Activated T-cell treated with anti-CD3 and anti-CD28 coated beads, Interleukin-2, amount 50 U/mL, for 4 hours (primary cell): ENCODE data around the gene SMAD9. TPM values are rescaled to one million over a fixed set of nuclear protein-coding genes. Genes with fewer than 3 reads are reported as not detected.
"Not testable (repeated sequence)": the region's sequence is repeated elsewhere in the genome, so short reads cannot be mapped to it uniquely, and the experiment has no call there.

Experiments used
- ATAC-seq, 2 donors: fragments of 200-7000 bp; cut with Tn5 transposase; one replicate each; pipeline ENCODE4 v1.10.0; 2021
- DNase-seq: peaks from one replicate; pipeline ENCODE4 v3.0.0-alpha.2; 2020
- H3K27me3 Mint-ChIP-seq: one replicate; pipeline ENCODE4 v1.8.0; 2021; ENCODE audit warnings: low read depth, mixed read lengths
- H3K36me3 Mint-ChIP-seq: one replicate; pipeline ENCODE4 v1.8.0; 2022; ENCODE audit warnings: mixed read lengths; ENCODE audit not compliant: insufficient read depth
- H3K4me1 Mint-ChIP-seq: one replicate; pipeline ENCODE4 v1.8.0; 2021; ENCODE audit warnings: low read depth, mixed read lengths
- H3K4me3 Mint-ChIP-seq: one replicate; pipeline ENCODE4 v1.8.0; 2021; ENCODE audit warnings: mild to moderate bottlenecking, moderate library complexity, mixed read lengths
- H3K9me3 Mint-ChIP-seq: one replicate; pipeline ENCODE4 v1.8.0; 2021; ENCODE audit warnings: mixed read lengths
- total RNA-seq, 3 donors: library from RNA; stranded (reverse); gene quantifications; one replicate each; pipeline ENCODE4 v1.2.1, GENCODE V29; 2021

The SMAD9 gene
- total RNA-seq, 3 donors from 2014 or later, result not detected

- DNase-seq (no peak), ATAC-seq (no peak)
- Mint-ChIP-seq H3K9me3 (no peaks in the 10 kb centered on the region), H3K4me3 (no peak overlapping the region), H3K36me3 (no peaks in the 10 kb centered on the region), H3K27me3 (peaks cover 13% of the 10 kb centered on the region), H3K4me1 (no peaks in the 10 kb centered on the region)
These were observed 28.3 kb downstream of the SMAD9 start for GRCh38 chr13:36891752-36892151.

- H3K4me1 Mint-ChIP-seq, result no peaks in the 10 kb centered on the region
- no peaks in the 10 kb centered on the region for H3K36me3 Mint-ChIP-seq
- DNase-seq, result no peak
- H3K9me3 Mint-ChIP-seq, result no peaks in the 10 kb centered on the region
- no peak overlapping the region for H3K4me3 Mint-ChIP-seq
- ATAC-seq, result no peak
- peaks cover 11% of the 10 kb centered on the region for H3K27me3 Mint-ChIP-seq
These were observed 31.4 kb downstream of the SMAD9 start for GRCh38 chr13:36888645-36889044.

- Mint-ChIP-seq H3K4me1 (no peaks in the 10 kb centered on the region), H3K4me3 (no peak overlapping the region), H3K36me3 (no peaks in the 10 kb centered on the region), H3K27me3 (peaks cover 11% of the 10 kb centered on the region), H3K9me3 (no peaks in the 10 kb centered on the region)
- no peak for ATAC-seq
- no peak for DNase-seq
These were observed 32.1 kb downstream of the SMAD9 start for GRCh38 chr13:36887758-36888521.

DNA sequence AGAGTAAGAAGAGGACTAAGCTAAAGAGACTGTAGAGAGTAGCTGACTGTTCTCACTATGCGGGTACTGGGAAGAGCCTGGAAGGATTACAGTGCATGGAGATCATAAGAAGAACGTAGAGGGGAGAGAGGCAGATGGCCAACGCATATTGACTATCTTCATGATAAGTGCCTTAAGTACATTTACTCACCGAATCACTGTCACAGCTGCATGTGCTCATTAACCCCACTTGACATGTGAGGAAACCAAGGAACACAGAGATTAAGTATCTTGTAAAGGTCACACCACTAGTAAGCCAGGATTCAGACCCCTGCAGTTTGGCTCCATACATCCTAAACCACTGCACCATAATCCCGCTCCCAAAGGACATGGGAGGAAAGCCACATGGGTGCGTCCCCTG lies 34.1 kb downstream of the SMAD9 start:
- H3K36me3 Mint-ChIP-seq, result no peaks in the 10 kb centered on the region
- no peaks in the 10 kb centered on the region for H3K4me1 Mint-ChIP-seq
- H3K27me3 Mint-ChIP-seq, result peaks cover 11% of the 10 kb centered on the region
- DNase-seq, result no peak
- no peak for ATAC-seq
- H3K4me3 Mint-ChIP-seq, result no peak overlapping the region
- H3K9me3 Mint-ChIP-seq, result no peaks in the 10 kb centered on the region

DNA sequence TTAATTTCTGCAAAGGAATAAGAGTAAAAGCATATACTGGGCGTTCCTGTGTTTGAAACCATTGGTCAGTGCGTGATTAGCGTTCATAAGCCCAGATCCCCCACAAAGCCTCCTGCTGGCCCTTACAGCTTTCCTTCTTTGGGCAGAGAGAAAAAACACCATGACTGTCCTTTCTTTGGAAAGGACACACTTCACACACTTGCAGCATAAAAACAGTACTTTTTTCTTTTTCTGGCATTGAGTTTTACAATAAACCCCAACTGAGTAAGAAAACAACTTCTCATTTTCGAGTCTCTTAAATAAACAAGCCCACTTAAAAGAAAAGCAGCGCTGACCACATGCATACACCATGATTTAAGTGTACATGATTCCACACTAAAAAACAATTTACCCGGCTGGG lies 35.8 kb downstream of the SMAD9 start:
- Mint-ChIP-seq H3K27me3 (peaks cover 11% of the 10 kb centered on the region), H3K36me3 (no peaks in the 10 kb centered on the region), H3K4me3 (no peak overlapping the region), H3K9me3 (no peaks in the 10 kb centered on the region), H3K4me1 (no peaks in the 10 kb centered on the region)
- DNase-seq, result no peak
- ATAC-seq, result no peak

DNA sequence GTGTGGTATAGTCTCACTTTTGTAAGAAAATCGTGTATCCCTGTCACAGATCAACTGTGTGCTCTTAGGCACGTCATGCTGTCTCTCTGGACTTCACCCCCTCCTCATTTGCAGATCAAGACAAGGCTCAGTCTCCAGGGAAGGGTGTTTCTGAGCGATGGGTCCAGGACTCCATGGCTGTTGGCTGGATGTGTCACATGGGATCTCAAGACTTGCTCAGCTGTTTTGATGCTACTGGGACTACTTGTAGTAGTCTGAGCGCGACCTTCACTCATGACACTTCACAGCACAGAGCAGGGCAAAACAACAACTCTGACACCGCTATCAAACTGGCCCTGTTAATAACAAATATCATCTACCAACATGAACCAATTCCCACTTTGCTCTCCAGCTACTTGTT lies 36.2 kb downstream of the SMAD9 start:
- Mint-ChIP-seq H3K4me1 (no peaks in the 10 kb centered on the region), H3K27me3 (peaks cover 14% of the 10 kb centered on the region)

DNA sequence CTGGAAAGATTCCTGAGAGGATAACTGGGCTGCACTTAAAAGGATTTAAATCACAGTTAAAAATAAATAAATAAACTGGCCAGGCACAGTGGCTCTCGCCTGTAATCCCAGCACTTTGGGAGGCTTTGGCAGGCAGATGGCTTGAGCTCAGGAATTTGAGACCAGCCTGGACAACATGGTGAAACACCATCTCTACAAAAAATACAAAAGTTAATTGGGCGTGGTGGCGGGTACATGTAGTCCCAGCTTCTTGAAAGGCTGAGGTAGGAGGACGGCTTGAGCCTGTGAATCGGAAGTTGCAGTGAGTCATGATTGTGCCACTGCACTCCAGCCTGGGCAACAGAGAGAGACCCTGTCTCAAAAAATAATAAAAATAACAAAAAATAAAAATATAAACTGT lies 36.6 kb downstream of the SMAD9 start:
- DNase-seq, H3K36me3 Mint-ChIP-seq, ATAC-seq, H3K9me3 Mint-ChIP-seq, H3K4me1 Mint-ChIP-seq, H3K4me3 Mint-ChIP-seq: not testable (repeated sequence)
- H3K27me3 Mint-ChIP-seq, result peaks cover 14% of the 10 kb centered on the region

More for the DNA sequence above, 36.2 kb downstream of the SMAD9 start:
- DNase-seq (no peak), ATAC-seq (no peak)
- no peak overlapping the region for H3K4me3 Mint-ChIP-seq
- no peaks in the 10 kb centered on the region for H3K36me3 Mint-ChIP-seq
- H3K9me3 Mint-ChIP-seq, result no peaks in the 10 kb centered on the region

- no peak for ATAC-seq
- Mint-ChIP-seq H3K4me3 (no peak overlapping the region), H3K27me3 (peaks cover 14% of the 10 kb centered on the region), H3K9me3 (no peaks in the 10 kb centered on the region), H3K4me1 (no peaks in the 10 kb centered on the region), H3K36me3 (no peaks in the 10 kb centered on the region)
- DNase-seq, result no peak
These were observed 37.1 kb downstream of the SMAD9 start for GRCh38 chr13:36882829-36883390.

GRCh38 chr13:36880961-36881360 lies 39.1 kb downstream of the SMAD9 start:
- DNase-seq, result no peak
- no peaks in the 10 kb centered on the region for H3K4me1 Mint-ChIP-seq
- no peak for ATAC-seq

GRCh38 chr13:36879218-36879938 lies 40.7 kb downstream of the SMAD9 start:
- no peak for DNase-seq
- Mint-ChIP-seq H3K36me3 (no peaks in the 10 kb centered on the region), H3K9me3 (no peaks in the 10 kb centered on the region), H3K4me1 (no peaks in the 10 kb centered on the region), H3K27me3 (peaks cover 7% of the 10 kb centered on the region), H3K4me3 (no peak overlapping the region)
- ATAC-seq, result no peak

More at GRCh38 chr13:36880961-36881360, 39.1 kb downstream of the SMAD9 start:
- H3K9me3 Mint-ChIP-seq, result no peaks in the 10 kb centered on the region
- peaks cover 8% of the 10 kb centered on the region for H3K27me3 Mint-ChIP-seq
- no peaks in the 10 kb centered on the region for H3K36me3 Mint-ChIP-seq
- H3K4me3 Mint-ChIP-seq, result no peak overlapping the region

DNA sequence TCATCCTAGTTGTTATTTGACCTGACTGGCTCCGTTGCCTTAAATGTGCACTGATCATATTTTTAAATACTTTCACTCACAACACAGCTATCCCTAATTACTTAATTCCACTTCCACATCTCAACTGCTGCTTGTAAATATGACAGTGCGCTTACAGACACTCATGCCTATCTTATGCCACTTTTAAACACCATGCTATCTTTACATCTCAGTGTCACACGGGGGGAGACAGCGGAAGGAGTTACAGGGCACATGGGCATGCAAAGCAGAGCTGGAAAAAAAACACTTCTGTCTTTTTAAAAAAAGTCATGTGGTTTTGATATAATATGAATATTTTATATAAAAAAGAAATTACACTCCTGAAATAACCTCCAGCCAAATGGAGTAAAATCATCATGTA lies 44.1 kb downstream of the SMAD9 start:
- Mint-ChIP-seq H3K4me1 (no peaks in the 10 kb centered on the region), H3K4me3 (no peak overlapping the region), H3K9me3 (no peaks in the 10 kb centered on the region), H3K36me3 (no peaks in the 10 kb centered on the region), H3K27me3 (peaks cover 8% of the 10 kb centered on the region)
- no peak for ATAC-seq
- DNase-seq, result no peak

DNA sequence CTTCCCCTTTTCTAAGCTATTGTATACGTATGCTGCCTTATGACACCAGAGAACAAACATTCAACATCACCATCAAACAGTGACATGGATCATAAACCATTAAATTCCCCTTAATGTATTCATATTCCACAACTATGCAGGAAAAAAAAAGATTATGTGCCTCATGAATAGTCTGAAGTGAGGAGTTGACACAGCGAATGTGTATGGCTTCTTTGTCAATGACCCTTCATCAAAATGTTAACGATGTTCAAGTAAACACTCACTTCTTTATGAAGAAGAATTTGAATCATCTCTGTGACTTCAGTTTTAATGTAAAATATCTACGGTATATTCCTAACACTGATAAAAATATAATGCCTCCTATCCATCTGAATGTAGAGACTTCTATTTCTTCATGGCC lies 44.6 kb downstream of the SMAD9 start:
- Mint-ChIP-seq H3K27me3 (peaks cover 8% of the 10 kb centered on the region), H3K4me1 (no peaks in the 10 kb centered on the region), H3K9me3 (no peaks in the 10 kb centered on the region), H3K4me3 (no peak overlapping the region), H3K36me3 (no peaks in the 10 kb centered on the region)
- ATAC-seq (no peak), DNase-seq (no peak)

GRCh38 chr13:36872621-36873020 lies 47.4 kb downstream of the SMAD9 start:
- H3K36me3 Mint-ChIP-seq, result no peaks in the 10 kb centered on the region
- DNase-seq, result no peak
- ATAC-seq, result no peak
- H3K9me3 Mint-ChIP-seq, result no peaks in the 10 kb centered on the region
- no peaks in the 10 kb centered on the region for H3K4me1 Mint-ChIP-seq
- peaks cover 11% of the 10 kb centered on the region for H3K27me3 Mint-ChIP-seq
- H3K4me3 Mint-ChIP-seq, result no peak overlapping the region

DNA sequence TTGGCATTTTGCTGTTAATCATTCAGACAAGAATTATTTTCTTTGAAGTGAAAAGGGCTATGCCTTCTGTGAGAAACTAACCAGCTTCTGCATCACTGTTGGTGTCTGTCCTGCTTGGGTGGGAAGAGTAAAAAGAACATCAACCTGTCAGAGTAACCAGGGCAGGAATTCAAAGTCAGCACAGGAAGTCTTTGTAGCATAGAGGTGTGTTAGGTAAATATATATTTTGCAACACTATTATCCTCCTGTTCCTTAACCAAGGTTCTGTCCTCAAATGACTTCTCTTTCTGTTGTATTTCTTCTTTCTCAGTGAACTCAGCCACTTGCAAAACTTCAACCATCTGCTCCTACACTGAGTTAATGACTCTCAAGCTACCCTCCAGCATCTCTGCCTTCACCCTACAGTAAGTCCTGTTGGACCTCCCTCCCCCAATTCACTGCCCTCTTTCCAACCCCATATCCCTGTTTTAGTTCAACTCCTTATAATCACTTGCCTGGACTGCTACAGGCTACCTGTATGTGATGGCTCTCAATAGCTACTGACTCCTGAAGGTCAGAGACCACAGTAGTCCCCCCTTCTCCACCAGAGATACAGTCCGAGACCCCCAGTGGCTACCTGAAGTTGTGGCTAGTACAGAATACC lies 49.9 kb downstream of the SMAD9 start:
- no peak for ATAC-seq
- Mint-ChIP-seq H3K9me3 (no peaks in the 10 kb centered on the region), H3K27me3 (peaks cover 18% of the 10 kb centered on the region), H3K4me1 (no peaks in the 10 kb centered on the region), H3K4me3 (no peak overlapping the region), H3K36me3 (no peaks in the 10 kb centered on the region)
- no peak for DNase-seq
